ENCODE data around the gene KIAA1614.
A peak's percentile ranks its signal among the peaks of the same experiment; 100 is the strongest.
"Not testable (repeated sequence)": the region's sequence is repeated elsewhere in the genome, so short reads cannot be mapped to it uniquely, and the experiment has no call there.

The KIAA1614 gene

DNA sequence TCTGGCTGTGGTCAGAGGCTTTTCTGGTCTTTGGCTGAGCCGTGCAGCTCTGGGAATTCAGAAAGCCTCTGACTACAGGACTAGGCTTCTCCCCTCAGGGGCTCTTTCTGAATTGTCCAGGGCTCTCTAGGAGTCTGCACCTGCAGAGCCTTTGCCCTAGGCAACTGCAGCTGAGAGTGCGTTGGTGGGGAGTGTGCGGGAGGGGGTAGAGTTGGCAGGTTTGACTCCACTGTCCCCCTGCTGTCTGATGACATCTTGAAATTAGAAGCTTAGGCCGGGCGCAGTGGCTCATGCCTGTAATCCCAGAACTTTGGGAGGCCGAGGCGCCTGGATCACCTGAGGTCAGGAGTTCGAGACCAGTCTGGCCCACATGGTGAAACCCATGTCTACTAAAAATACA is 32.9 kb downstream of the KIAA1614 start:
- no peak for DNase-seq

DNA sequence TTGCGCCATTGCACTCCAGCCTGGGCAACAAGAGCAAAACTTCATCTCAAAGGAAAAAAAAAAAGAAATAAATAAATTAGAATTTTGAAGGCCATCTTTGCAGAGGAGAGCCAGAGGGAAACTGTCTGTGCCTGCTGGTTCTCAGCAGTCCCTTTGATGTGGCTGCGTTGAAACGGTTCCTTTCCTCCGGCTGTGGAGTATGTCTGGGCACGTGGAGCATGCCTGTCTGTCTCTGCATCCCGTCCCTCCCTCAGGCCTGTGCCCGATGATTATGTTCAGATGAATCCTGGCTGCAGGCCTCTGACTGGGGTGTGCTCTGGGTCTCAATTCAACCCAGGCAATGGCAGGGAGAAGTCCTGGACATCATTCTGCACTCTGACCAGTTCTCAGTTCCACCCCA is 33.4 kb downstream of the KIAA1614 start:
- no peak for DNase-seq

DNA sequence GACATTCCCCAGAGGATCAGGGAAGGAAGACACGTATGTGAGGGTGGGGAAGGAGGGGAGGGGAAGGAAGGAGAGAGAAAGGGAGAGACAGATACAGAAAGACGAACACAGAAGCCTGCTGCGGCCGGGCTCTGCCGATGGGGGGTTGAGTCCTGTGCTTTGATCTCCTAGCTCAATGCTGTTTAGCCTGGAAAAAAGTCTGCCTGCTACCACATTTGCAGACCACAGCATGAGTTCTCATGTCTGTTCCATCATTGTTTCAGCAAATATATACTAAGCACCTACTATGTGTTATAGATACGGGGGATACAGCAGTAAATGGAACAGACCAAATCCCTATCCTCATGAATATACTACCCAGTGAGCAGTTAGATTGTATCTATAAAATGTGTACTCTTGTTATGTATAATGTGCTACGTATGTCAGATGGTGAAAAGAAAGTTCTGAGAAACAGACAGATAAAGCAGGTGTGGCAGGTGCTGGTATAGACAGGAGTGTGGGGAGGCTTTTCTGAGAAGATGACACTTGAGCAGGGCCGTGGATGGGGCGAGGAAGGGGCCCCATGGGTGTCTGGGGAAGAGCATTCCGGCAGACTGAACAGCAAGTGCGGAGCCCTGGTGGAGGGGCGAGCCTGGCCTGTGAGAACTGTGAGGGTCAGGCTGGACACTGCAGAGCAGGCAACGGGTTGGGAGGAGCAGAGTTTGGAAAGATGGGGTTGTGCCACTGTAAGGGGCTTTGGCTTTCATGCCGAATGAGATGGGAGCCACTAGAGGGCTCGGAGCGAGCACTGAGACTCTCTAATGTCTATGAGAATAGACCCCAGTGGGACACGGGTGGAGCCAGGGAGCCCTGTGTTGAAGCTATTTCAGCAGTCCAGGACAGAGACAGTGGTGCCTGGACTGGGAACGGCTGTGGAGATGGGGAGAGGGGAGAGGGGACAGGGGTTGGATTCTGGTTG is 34.1 kb downstream of the KIAA1614 start:
- no peak for DNase-seq

DNA sequence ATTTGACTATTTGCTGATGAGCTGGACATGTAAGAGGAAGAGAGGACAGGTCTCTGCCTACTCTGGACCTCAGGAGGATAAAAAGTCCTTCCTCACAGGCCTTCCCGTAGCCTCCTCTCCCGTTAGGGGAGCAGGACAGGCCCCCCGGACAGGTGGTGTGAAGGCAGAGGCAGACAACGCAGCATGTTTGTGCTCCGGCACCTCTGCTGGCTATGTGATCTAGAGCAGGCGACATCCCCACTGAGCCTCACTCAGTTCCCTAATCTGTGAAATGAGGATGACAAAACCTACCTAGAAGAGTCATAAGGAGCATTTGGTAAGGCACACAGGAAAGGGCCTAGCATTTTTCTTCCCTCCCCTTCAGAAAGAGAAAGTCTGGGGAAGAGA is 34.8 kb downstream of the KIAA1614 start:
- DNase-seq = no peak

DNA sequence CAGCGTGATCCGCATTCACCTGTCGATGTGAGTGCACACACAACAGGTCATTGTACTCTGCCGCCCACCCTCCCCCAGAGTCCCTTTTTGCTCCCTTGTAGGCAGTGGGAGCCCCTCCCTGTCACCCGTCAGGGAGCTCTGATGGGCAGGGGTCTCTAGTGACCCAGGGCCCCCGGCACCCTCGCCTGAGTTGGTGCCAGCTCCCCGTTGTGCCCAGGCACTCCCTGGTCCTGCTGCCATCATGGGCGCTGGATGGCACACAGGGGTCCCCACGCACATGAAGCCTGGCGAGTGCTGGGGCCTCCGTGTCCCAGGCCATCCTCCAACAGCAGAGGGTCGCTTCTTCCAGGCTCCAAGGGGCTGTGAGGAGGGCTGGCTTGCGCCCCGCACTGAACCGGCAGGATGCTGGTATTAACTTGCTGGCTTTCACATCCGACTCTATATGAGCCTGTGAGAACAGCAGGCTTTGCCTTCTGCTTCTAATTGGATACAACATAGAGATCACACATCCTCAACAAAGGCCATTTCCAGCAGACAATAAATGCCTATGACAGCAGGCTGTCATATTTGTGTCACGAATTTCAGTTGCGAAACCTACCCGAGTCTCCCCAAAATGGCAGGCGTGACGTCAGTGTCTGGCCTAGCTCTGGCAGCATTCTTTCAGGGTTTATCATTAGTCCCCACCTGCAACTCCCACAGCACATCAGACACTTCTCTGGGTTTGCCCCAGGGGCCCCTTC is 35.4 kb downstream of the KIAA1614 start:
- DNase-seq = no peak

GRCh38 chr1:180948641-180949615 is 36.2 kb downstream of the KIAA1614 start:
- no peak for DNase-seq

- no peak for DNase-seq
Observed at GRCh38 chr1:180949616-180950000, 36.9 kb downstream of the KIAA1614 start.

DNA sequence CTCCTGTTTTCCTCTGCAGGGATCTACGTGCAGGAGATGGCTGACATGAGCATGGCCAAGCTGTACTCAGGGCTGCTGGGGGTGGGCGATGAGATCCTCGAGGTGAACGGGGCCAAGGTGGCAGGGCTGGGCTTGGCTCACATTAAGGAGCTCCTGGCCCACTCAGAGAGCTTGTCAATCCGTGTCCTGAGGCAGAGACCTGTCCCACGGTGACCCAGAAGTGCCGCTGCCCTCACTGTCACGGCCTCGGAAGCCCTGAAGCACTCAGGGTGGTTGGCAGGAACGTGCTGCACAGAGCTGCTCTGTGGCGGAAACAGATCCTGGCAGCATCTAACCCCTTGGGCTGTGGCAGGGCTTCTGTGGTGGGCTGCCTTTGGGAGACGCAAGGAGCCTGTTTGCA is 37.6 kb downstream of the KIAA1614 start:
- DNase-seq = no peak

DNA sequence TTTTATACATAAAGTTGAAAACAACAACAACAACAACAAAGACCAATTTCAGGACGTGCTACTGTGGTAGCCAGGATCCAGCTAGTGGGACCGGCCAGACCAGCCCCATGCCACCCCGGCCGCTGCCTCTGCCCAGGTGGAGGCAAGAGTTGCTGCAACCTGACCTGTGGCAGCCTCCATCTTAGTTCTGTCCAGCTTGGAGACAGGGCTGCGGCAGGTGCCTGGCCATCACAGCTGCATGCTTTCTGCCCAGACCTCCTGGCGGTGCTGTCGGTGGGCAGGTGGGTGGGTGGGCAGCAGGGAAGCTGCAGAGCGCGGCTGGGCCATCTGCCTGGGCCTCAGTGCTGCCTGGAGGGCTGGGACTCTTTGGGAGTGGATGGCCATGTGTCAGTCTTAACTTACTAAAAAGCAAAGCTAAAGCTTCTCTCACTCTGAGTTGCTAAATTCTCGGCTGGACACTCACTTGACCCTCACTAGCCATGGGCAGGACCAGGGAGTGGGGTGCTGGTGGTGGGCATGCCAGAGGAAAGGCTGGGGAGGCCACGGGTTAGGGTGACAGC is 38.6 kb downstream of the KIAA1614 start:
- no peak for DNase-seq

- DNase-seq = no peak
Observed at GRCh38 chr1:180951836-180952656, 39.3 kb downstream of the KIAA1614 start.

DNA sequence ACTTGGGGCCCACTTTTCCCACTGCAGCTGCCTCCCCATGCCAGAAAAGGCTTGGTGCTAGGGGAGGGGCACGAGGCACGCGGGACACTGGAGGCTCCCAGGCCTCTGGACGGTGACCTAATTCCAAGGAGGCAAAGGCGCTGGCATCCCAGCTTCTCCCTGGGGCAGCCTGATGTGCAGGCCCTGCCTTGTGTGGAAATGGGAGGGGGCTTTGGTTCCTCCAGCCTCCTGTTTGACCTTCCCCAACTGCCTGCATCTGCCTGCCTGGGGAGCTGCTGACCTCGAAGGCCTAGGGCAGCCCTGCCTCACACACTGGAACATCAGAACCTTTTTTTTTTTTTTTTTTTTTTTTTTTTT is 39.9 kb downstream of the KIAA1614 start:
- DNase-seq = no peak

DNA sequence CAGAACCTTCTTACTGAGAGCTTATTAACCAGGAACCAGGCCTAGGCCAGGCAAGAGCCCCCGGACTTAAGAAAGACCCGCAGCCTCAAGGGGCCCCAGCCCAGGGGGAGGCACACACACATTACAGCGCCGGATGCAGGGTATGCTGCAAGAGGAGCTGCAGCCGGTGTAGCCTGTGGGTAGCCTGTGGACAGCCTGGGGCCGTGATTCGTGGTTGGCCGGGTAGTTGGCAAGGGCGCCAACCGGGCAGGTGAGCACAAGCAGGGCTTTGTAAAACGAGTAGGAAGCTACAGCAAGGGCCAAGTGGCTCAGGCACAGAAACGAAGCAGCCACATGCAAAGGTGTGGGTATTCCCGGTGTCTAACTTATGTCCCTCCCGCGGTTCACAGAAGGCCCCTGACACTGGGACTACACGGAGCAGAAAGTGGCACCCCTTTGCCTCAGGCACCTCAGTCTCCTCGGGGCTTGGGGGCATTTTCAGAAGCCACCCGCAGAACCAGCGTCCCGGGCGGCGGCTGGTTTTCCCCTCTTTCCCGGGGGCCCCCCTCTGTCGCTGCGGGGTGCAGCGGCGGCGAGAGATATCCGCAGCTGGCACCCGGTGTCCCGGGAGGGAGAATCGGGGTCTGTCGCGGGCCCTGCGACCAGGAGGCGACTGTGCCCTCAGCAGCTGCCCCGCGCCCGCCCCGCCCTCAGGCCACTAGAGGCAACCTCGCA is 40.8 kb downstream of the KIAA1614 start:
- no peak for DNase-seq

DNA sequence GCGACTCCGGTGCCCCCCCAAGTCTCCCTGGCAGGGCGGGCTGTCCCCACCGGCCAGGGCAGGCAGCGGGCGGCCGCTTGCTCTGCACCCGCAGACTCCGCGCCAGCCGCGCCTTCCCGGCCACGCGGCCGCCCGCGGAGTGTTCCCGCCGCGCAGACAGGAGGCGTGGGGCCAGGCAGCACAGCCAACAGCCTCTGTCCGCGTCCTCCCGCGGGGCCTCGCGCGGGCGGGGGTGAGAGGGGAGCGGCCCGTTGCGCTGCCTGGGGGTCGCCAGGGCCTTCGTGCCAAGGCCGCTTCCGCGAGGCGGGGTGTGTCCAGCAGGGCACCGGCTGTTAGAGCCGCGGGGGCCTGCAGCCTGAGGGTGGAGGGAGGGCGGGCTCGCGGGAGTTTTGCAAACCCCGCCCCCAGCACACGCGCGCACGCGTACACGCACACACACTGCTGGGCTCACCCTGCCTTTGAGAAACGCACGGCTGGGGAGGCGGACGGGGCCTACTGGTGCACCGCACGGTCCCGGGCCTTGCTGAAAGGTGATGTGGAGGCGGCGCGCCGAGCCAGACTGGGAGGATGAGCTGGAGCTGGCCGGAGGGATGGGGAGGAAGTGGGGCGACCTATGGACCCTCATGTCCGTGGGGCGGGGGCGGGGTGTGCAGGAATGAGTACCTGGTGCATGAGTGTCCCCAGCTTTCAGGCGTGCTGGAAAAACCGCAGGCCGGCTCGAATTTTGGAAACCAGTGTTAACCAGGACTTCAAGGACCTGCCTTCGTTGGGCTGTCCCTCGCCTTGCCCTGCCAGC is 41.5 kb downstream of the KIAA1614 start:
- peak; percentile 25 for DNase-seq

- DNase-seq = no peak
Observed at GRCh38 chr1:180954801-180955165, 42.1 kb downstream of the KIAA1614 start.

- no peak for DNase-seq
Observed at GRCh38 chr1:180956028-180956640, 43.4 kb downstream of the KIAA1614 start.

DNA sequence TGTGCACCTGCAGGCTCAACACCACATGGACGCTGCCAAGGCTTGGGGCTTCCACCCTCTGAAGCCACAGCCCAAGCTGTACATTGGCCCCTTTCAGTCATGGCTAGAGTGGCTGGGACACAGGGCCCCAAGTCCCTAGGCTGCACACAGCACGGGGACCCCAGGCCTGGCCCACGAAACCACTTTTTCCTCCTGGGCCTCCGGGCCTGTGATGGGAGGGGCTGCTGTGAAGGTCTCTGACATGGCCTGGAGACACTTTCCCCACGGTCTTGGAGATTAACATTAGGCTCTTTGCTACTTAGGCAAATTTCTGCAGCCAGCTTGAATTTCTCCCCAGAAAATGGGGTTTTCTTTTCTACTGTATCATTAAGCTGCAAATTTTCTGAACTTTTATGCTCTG is 46.9 kb downstream of the KIAA1614 start:
- DNase-seq = not testable (repeated sequence)

- no peak for DNase-seq
Observed at GRCh38 chr1:180961622-180962021, 48.9 kb downstream of the KIAA1614 start.

DNA sequence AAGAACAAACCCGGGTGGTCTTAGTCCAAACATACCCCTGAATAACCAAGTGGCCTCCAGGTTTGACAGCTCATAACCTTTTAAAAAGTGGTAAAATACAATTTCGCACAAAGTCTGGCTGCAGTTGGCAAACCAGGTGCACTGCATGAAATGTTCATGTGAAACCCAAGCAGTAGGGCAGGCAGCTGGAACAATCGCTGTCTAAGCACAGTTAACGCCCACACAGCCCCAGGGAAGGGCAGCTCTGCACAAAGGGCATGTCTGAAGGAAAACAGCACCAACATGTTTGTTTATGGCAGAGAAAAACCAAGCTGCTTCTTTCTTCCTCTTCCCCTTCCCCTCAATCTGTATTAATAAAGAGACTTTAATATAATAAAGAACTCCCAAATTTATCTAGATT is 49.5 kb downstream of the KIAA1614 start:
- peak; percentile 25 for DNase-seq

GRCh38 chr1:180964056-180964455 is 51.4 kb downstream of the KIAA1614 start:
- DNase-seq = no peak

GRCh38 chr1:180964595-180964994 is 51.9 kb downstream of the KIAA1614 start:
- DNase-seq = no peak
